HG03457 (cell line): ENCODE results near the gene ITPRID2.
"Not testable (repeated sequence)": the region's sequence is repeated elsewhere in the genome, so short reads cannot be mapped to it uniquely, and the experiment has no call there.

Source experiments
- ATAC-seq: cut with Tn5 transposase; IDR thresholded peaks from one replicate; pipeline ENCODE4 v1.9.1; 2021; ENCODE audit warnings: moderate number of reproducible peaks; ENCODE audit not compliant: unreplicated experiment

The ITPRID2 gene

DNA sequence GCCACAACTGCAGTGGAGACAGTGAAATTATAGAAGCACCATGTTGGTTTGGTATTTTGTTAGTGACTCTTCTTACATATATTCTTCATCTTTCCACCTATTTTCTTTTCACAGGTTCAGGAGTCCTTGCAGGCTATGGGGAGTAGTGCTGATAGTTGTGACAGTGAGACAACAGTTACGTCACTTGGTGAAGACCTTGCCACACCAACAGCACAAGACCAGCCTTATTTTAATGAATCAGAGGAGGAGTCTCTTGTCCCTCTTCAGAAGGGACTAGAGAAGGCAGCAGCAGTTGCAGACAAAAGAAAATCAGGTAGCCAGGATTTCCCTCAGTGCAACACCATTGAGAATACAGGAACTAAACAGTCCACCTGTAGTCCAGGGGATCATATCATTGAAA, 23.6 kb downstream of the ITPRID2 start:
- ATAC-seq, result no peak

DNA sequence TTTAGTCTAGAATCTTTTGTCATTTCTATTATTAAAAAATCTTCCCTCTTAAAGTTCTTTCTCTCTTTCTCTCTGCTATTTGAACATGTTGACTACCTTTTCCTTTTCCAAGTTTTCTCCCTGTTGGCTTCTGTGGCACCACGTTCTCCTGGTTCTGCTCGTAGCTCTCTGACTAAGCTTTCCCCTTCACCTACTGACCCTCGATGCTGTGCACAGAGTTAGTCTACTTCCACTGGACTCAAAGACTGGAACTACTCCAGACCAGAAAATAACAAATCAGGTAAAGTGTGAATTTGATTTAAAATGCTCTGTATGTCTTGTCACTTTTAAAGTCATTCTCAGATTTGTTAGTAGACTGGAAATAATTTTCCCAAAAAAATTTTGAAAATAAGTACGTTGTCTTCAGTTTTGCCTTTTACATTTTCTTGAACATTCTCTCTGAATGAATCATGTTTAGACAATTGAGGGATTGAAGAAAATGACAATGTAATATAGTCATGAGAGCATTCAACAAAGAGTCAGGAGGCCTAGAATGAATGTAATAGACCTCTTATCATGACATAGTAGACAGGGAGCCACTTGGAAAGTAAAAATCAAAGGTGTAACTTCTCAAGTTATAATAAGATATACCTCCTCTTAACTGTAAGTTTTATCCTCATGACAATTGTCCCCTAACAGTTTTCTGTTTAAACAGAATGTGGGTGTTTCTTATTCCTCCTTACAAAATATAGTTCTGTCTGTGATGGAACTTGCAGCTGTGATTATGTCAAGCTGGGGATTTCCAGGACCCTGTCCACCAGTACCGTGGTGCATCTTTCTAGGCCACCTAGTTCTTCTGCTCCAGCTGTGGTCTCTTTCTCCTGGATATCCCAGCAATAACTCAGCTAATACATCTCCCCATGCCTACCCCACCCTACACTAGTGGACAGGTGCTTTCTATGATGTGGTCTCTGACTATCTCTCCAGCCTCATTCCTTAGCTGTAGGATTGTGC, 25.5 kb downstream of the ITPRID2 start:
- ATAC-seq, result no peak

DNA sequence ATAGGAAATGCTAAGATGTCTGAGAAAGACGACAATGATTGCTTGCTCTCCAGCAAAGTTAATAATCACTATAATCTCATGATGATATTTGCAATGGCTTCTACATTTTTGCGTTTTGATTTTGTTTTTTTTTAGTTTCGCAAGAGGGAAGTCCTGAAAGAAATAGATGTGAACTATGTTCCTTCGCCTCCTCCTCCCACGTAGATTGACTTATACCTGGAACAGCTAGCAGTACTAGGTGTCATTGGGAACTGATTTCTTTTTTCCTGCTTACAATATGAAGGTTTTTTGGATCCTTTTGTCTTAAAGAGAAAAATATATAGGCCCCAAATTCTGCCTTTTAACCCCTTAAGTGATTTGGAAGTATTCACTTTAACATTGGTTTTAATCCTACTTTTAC, 26.7 kb downstream of the ITPRID2 start:
- no peak for ATAC-seq

DNA sequence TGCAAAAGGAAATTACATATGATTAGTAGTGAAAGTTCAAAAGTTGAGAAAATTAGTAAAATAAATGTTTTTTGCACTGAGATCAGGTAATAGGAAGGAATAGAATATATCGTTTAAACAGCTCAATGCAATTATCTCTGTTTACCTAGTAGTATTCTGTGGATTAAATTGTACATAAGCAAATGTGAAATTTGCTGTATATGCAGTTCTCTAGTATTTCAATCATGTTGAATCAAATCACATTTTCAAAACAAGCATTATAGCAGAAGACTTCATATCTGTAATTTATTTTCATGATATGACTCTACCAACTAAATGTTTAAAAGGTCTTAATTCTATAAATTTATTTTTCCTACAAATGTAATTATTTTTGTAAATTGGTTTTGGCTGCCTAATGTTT, 31.6 kb downstream of the ITPRID2 start:
- ATAC-seq, result no peak

DNA sequence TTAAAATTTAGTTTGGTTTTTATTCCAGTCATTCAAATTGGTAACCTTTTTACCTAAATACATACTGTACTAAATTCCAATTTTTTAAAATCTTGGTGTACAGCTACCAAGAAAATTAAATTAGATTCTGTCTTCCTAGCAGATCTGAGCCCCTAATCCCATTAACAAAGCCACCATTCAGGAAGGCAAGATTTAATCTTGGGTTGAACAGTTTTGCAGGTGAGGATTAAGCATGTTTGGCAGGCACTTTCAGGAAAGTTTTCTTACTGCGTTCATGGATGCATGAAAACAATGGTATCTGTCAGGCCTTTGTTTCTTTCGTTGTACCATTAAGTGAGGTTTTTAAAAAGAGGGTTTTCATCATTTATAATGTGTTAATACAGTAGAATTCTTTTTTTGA, 32.8 kb downstream of the ITPRID2 start:
- ATAC-seq, result no peak

DNA sequence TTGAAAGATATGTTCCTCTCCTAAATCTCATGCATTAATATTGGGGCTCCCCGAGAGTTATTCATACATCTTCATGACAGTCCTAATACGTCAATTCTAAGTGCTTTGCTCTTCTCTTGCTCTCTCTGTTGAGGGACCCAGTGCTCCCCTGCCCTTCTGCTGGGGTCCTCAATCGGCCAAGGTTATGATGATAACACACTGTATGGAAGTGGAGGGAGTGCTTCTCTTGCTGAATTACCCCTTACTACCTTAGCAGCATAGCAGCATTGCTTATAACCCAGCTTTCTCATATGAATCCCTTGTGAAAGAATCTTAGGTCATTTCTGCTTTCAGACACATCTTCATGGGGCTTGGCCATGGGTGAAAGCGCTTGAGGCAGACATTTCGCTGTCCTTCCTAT, 43.2 kb downstream of the ITPRID2 start:
- no peak for ATAC-seq

DNA sequence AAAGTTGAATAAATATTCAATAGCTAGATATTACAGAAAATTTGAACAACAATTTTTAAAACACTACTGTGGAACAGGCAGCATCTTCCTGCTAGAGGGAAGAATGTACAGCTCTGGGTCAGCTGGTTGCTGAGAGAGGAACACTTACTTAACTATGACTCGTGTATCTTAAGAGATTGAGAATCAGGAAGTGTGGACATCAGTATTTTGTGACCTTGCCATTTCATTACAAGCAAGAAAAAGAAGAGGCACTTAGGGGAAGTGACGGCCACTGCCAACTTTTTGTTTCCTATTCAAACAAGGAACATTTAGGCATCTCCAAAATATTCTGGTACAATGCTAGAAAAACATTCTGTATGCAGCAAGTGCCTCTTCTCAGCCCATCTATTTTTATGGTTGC, 45.9 kb downstream of the ITPRID2 start:
- ATAC-seq, result no peak

DNA sequence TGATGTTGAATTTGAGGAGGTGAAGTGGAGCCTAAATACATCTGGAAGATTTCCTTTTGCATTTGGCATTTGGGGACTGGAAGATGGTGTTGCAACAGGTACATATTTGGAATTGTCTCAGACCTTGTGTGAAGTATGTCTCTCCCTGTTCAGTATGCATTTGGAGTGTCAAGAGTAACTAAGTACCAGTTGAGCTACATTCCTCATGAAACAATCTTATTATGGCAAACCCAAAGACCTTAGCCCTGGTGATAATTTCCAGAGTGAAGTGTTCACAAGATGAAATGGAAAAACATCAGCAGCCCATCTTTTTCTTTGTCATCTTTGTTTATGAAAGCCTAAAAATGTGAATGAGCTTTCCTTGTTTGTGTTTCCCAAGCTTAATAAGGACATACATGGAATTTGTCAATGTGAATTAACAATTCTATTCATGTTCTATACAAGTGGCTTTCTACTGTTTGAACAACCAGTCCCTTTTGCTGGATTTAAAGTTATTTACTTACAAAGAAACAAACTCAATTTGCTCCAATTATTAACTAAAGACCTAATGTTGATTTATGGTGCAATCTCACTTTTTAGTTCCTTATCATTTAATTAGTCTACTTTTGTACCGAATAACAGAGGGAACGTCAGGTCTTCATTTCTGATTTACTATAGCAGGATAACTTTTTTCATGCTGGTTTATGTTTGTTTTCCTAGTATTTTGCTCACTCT, 52.0 kb downstream of the ITPRID2 start:
- ATAC-seq, result no peak

DNA sequence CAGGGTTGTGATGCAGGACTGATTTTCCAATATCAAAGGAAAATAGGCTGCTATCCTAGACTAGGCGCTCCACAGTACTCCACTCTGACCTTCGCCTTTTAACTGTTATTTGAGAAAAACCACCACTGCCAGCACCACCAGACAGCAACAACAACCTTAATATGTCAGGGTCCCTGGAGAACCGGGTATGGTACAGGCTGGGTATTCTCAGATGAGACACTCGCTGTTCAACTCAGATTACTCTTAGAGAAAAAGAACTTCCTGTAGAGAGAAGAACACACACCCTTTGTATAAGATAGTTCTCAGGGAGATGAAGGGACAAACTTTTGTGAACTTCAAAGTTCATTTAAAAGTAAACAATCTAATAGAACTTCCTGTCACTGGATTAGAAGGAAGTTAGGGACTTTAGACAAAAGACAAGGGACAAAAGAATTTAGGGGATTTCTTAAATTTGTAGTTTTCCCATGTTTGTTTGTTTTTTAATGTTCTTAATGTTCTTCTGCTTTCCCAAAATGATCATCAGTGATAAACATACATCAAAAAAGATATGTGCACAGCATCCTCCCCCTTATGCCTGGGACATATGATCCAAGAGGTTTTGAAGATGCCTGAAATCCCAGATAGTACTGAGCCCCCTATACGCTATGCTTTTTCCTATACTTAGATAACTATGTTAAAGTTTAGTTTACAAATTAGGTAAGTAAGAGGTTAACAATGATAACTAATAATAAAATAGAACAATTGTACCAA, 52.8 kb downstream of the ITPRID2 start:
- ATAC-seq, result no peak

DNA sequence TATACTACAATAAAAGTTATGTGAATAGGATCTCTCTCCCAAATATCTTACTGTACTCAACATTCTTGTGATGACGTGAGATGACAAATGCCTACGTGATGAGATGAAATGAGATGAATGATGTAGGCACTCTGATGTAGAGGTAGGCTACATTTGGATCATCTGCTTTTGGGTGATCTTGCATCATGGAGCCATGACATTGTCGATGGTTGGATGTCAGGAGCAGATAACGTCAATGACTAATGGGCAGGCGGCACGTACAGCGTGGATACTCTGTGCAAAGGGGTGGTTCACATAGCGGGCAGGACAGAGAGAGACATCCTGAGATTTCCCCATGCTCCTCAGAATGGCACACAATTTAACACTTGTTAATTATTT, 53.4 kb downstream of the ITPRID2 start:
- ATAC-seq, result no peak

DNA sequence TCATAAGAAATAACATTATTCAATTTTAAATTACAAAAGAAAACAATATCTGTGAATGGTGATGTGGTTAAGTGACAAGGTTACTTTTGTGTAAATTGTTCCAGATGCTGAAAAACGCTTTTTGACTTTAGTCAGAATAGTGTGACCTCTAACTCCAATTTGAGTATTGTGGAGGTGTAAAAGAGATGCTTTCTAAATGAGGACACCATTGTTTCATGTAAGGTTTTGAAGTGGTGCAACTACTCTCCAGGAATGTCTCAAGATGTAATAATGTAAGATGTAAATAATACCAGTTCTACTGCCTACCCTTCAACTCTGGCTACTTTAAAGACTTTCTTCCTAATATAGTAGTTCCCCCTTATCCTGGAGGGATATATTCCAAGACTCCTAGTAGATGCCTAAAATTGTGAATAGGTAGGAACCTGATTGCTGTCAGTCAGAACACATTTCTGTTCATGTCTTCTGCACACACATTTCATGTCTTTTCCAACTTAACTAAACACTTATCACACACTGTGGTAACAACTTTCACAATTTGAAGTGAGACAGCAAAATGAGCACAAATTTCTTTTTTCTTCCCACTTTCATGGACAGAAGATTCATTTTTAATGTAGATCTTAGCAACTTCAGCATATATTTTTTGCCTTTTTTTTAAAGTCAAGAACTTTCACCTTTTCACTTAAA, 55.1 kb downstream of the ITPRID2 start:
- no peak for ATAC-seq

DNA sequence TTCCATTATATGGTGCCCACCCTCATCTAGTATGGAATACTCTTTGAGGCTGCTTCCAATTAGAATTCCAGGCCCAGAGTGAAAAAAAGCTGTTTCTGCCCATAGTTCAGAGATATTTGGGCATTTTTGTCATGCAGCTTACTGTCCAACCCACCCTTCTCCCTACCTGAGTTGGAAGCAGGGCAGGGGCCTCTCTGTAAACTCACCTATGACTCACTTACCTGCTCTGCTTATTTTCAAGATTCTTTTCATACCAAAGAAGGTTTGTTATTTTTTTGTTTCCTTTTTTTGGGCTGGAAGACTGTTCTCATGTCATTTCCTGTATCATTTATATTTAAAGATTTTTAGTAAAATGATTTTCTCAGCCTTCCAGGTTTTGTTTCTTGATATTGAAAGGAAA, 55.7 kb downstream of the ITPRID2 start:
- ATAC-seq, result no peak

DNA sequence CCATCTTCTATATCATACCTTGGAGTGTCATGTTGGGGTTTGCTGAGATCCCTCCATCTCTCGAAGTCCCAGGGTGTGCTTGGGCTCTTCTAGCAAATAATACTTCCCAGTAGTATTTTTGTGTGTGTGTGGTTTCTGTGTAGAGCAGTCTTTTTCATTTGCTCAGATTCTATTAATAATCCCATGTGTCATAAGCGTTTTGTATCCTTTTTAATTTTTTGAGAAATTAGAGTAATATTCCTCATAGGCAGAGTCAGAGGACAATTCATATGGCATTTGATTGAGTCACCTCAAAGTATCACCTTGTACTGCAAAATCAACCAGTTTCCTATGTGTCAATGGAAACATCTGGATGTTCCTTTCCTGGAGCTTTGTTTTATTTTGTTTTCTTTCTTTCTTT, 56.7 kb downstream of the ITPRID2 start:
- ATAC-seq, result no peak

DNA sequence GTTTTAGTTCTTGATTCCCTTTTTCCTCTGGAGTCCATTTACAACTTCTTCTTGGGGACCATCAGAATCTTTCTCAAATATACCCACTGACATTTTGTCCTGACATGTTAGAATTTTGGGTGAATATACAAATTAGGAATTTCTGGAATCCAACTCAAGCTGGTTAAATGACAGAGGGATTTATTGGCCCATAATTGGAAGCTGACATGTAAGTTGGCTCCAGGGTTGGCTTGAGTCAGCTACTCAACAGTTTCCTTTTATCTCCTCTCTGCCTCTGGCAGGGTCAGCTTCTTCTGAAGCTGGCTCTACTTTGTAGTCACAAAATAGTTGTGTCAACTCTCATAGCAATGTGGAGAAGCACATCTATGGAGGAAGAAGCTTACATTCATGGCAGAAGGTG, 57.5 kb downstream of the ITPRID2 start:
- no peak for ATAC-seq

DNA sequence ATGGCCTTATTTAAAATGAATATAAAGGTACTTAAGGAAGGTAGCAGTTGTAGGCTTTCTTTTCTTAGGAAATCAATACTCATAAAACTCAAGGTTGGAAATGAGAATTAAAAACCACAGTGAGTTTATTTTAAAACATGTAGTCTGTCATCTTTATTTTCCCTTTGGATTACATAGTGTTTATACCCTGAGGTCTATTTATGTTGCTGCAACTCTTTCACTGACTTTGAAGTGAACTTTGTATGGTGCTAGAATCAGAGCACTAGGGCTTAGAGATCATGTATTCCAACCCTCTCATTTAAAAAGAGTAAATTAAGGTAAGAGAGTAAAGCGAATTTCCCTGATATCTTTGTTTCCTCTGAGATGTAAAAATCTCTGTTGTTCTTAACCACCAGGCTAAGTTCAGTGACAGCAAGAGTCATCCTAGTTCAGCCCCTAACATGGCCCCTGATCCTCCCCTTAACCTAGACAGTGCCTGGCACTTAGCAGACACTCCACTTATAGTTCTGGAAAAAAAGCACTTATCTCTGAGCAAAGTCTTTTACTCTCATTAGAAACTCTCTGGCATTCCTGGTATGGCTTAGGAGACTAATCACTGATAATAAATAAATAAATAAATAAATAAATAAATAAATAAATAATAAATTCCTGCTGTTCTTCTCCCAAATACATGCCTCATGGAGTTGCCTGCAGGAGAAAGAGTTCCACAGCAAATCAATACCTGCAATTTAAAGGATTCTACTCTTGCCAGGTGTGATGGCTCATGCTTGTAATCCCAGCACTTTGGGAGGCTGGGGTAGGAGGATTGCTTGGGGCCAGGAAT, 61.1 kb downstream of the ITPRID2 start:
- ATAC-seq, result no peak

DNA sequence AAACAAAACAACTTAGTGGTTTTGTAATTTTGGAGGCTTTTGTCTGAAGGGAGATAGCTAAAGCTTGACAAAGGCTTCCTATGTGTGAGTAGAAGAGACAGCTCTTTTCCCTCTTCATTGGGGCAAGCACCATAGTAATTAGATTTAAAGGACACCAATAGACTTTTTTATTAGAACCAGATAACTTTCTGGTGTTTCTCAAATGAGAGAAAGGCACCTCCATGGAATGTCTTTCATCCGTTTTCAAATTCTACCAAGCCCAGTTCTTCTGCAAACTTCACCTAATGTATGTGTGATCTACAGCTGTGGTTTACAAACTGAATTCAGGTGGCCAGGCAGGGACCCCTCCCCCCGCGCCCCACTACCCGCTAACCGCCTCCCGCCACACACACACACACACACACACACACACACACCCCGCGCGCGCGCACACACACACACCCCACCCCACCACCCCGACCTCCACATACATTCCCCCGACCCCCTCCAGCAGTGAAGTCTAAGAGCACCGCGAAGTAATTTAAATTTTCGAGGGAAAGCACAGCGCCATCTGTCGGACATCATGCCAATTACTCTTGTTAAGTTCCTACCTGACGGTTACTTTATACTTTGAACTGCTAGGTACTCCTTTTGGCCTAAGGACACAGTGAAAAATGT, 62.5 kb downstream of the ITPRID2 start:
- ATAC-seq, result no peak

DNA sequence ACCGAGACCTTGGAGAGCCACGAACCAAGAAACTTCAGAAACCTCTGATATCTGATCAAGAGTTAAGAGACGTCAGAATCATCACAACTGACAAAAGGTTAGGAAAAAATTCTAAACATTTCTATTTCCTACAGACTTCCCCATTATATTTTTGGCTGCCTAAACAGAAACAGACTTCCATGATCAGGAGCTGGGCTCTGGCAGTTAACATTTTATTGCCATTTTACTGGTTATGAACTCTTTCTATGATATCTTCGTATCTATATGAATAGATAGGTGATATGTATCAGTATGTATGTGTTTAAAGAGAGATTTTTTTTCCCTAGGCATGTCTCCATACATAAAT, 63.0 kb downstream of the ITPRID2 start:
- ATAC-seq, result no peak

DNA sequence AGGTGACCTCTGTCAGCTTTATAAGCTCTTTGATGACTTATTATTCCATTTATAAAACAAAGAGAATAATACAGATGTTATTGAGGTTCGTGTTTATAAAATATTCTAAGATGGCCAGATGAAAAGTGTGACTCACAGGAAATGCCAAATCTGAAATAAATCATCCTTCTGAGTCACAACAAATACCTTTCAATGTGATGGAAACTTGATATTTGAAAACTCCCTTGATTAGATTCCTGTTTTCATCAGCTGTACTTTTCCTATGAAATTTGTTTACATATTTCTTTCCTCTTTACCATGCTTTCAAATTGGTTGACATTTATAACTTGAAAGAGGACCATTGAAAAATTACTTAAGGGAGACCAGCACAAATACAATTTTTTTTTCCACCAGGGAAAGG, 63.5 kb downstream of the ITPRID2 start:
- no peak for ATAC-seq

DNA sequence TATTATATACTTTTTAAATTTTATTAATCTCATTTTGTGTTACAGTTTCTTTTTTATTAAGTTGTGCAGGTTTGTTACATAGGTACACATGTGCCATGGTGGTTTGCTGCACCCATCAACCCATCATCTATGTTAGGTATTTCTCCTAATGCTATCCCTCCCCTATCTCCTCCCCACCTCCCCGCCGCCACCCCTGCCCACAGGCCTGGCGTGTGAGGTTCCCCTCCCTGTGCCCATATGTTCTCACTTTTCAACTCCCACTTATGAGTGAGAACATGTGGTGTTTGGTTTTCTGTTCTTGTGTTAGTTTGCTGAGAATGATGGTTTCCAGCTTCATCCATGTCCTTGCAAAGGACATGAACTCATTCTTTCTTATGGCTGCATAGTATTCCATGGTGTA, 64.3 kb downstream of the ITPRID2 start:
- not testable (repeated sequence) for ATAC-seq

DNA sequence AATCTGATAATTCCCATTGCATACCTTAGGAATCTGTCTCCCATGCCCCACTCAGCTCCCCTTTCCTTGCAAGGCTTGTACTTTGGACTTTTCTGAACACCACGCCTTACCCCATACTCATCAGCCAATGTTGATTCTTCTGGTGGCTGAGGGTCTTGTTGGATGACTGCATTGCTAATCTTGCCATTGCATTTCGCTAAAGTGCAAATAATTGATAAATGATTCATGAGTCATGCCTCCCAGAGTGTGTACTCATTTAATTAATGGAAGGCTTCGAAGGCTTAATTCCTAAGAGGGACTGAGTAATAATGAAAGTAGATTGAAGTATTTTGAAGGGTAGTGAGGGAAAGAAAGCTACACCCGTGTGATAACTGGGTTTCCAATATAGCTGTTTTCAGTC, 66.1 kb downstream of the ITPRID2 start:
- ATAC-seq, result no peak
